CD4-positive, alpha-beta T cell treated with Interleukin-4 for 1 hour (primary cell): ENCODE results near the gene SRRM3.
"Not testable (repeated sequence)": the region's sequence is repeated elsewhere in the genome, so short reads cannot be mapped to it uniquely, and the experiment has no call there.

Experiments used
- DNase-seq, 2 donors: peaks; one replicate each; pipeline ENCODE4 v3.0.0-alpha.2; 2020 to 2022

Gene SRRM3

GRCh38 chr7:76193466-76193865 lies 8.2 kb upstream of the SRRM3 start:
- no peak for DNase-seq

GRCh38 chr7:76193883-76194282 lies 7.8 kb upstream of the SRRM3 start:
- DNase-seq = no peak

GRCh38 chr7:76196786-76197185 lies 4.9 kb upstream of the SRRM3 start:
- no peak for DNase-seq

- no peak for DNase-seq
Observed at GRCh38 chr7:76198202-76198601, 3.5 kb upstream of the SRRM3 start.

GRCh38 chr7:76202666-76203030 lies 952 bp downstream of the SRRM3 start:
- no peak for DNase-seq

GRCh38 chr7:76204147-76204546 lies 2.5 kb downstream of the SRRM3 start:
- no peak for DNase-seq

- no peak for DNase-seq
Observed at GRCh38 chr7:76206633-76207032, 4.9 kb downstream of the SRRM3 start.

GRCh38 chr7:76209310-76209709 lies 7.6 kb downstream of the SRRM3 start:
- DNase-seq = no peak

GRCh38 chr7:76211216-76211615 lies 9.5 kb downstream of the SRRM3 start:
- no peak for DNase-seq

- DNase-seq = not testable (repeated sequence)
Observed at GRCh38 chr7:76215349-76215748, 13.7 kb downstream of the SRRM3 start.

GRCh38 chr7:76216381-76217082 lies 14.8 kb downstream of the SRRM3 start:
- no peak for DNase-seq

- no peak for DNase-seq
Observed at GRCh38 chr7:76217942-76218566, 16.4 kb downstream of the SRRM3 start.

GRCh38 chr7:76220185-76221057 lies 18.7 kb downstream of the SRRM3 start:
- DNase-seq = no peak

- no peak for DNase-seq
Observed at GRCh38 chr7:76222333-76222732, 20.6 kb downstream of the SRRM3 start.

GRCh38 chr7:76222839-76223238 lies 21.1 kb downstream of the SRRM3 start:
- DNase-seq = no peak

GRCh38 chr7:76223286-76223972 lies 21.7 kb downstream of the SRRM3 start:
- DNase-seq = no peak

GRCh38 chr7:76224695-76225094 lies 23.0 kb downstream of the SRRM3 start:
- no peak for DNase-seq

- DNase-seq = peak in 1 of 2 donors; percentile 8
Observed at GRCh38 chr7:76225379-76225778, 23.7 kb downstream of the SRRM3 start.

GRCh38 chr7:76225951-76226350 lies 24.3 kb downstream of the SRRM3 start:
- no peak for DNase-seq

- not testable (repeated sequence) for DNase-seq
Observed at GRCh38 chr7:76226878-76227423, 25.3 kb downstream of the SRRM3 start.

GRCh38 chr7:76230214-76230613 lies 28.5 kb downstream of the SRRM3 start:
- no peak for DNase-seq

GRCh38 chr7:76231071-76231470 lies 29.4 kb downstream of the SRRM3 start:
- no peak for DNase-seq

GRCh38 chr7:76231583-76231982 lies 29.9 kb downstream of the SRRM3 start:
- no peak for DNase-seq
